Measurements from ENCODE around the gene CST7.

Gene CST7

GRCh38 chr20:24964506-24964840 lies 15.4 kb downstream of the CST7 start:
- DNase-seq (ENCODE audit: low spot score) = no peak

- no peak for DNase-seq (ENCODE audit: low spot score)
Observed at GRCh38 chr20:24965065-24965919, 16.2 kb downstream of the CST7 start.

- DNase-seq (ENCODE audit: low spot score) = no peak
Observed at GRCh38 chr20:24966317-24967012, 17.4 kb downstream of the CST7 start.

GRCh38 chr20:24968278-24968800 lies 19.3 kb downstream of the CST7 start:
- DNase-seq (ENCODE audit: low spot score) = no peak

- no peak for DNase-seq (ENCODE audit: low spot score)
Observed at GRCh38 chr20:24969186-24970029, 20.3 kb downstream of the CST7 start.

GRCh38 chr20:24970030-24970553 lies 21.0 kb downstream of the CST7 start:
- DNase-seq (ENCODE audit: low spot score) = no peak

- no peak for DNase-seq (ENCODE audit: low spot score)
Observed at GRCh38 chr20:24970754-24971153, 21.7 kb downstream of the CST7 start.

GRCh38 chr20:24971376-24972101 lies 22.5 kb downstream of the CST7 start:
- no peak for DNase-seq (ENCODE audit: low spot score)

GRCh38 chr20:24972341-24972740 lies 23.3 kb downstream of the CST7 start:
- no peak for DNase-seq (ENCODE audit: low spot score)

GRCh38 chr20:24977336-24977735 lies 28.3 kb downstream of the CST7 start:
- no peak for DNase-seq (ENCODE audit: low spot score)

GRCh38 chr20:24977797-24978196 lies 28.7 kb downstream of the CST7 start:
- no peak for DNase-seq (ENCODE audit: low spot score)

GRCh38 chr20:24978513-24978912 lies 29.4 kb downstream of the CST7 start:
- no peak for DNase-seq (ENCODE audit: low spot score)

GRCh38 chr20:24979036-24979960 lies 30.2 kb downstream of the CST7 start:
- DNase-seq (ENCODE audit: low spot score) = no peak

- DNase-seq (ENCODE audit: low spot score) = no peak
Observed at GRCh38 chr20:24980291-24981053, 31.4 kb downstream of the CST7 start.

- DNase-seq (ENCODE audit: low spot score) = no peak
Observed at GRCh38 chr20:24981282-24981681, 32.2 kb downstream of the CST7 start.

- no peak for DNase-seq (ENCODE audit: low spot score)
Observed at GRCh38 chr20:24981790-24982189, 32.7 kb downstream of the CST7 start.

GRCh38 chr20:24983896-24984295 lies 34.8 kb downstream of the CST7 start:
- DNase-seq (ENCODE audit: low spot score) = no peak

- no peak for DNase-seq (ENCODE audit: low spot score)
Observed at GRCh38 chr20:24984961-24985640, 36.0 kb downstream of the CST7 start.

GRCh38 chr20:24985802-24986201 lies 36.7 kb downstream of the CST7 start:
- no peak for DNase-seq (ENCODE audit: low spot score)
